Erythroblast (primary cell): ENCODE measurements around the gene SNX25.

Source experiments
- GATA1 ChIP-seq: IDR thresholded peaks from 2 replicates; pipeline ENCODE4 v1.6.1; 2011; ENCODE audit warnings: low read depth, mild to moderate bottlenecking, control low read depth, low read length, moderate library complexity
- POLR2A ChIP-seq: IDR thresholded peaks from 2 replicates; pipeline ENCODE4 v1.6.1; 2011; ENCODE audit warnings: mild to moderate bottlenecking, low read length

- TF ChIP-seq POLR2A (no peak), GATA1 (no peak)
These were observed 37.8 kb downstream of the SNX25 start for GRCh38 chr4:185247151-185247550.
